Lung (tissue), 12 donors: Measurements from ENCODE around the gene CCDC40. TPM values are rescaled to one million over a fixed set of nuclear protein-coding genes. Genes with fewer than 3 reads are reported as not detected.

Source experiments
- ATAC-seq: fragments of 200-7000 bp; cut with Tn5 transposase; one replicate; pipeline ENCODE4 v1.9.1; 2020; ENCODE audit warnings: moderate number of reproducible peaks; ENCODE audit not compliant: insufficient read depth, low FRiP score
- DNase-seq, 3 donors: peaks; one replicate each; pipeline ENCODE4 v3.0.0-alpha.2; 2013 to 2017
- H3K27ac ChIP-seq, 2 donors: one replicate each; pipeline ENCODE4 v1.5.1; 2013; ENCODE audit warnings: mild to moderate bottlenecking in 2 of 2, moderate library complexity in 2 of 2, control low read depth in 1 of 2, inconsistent platforms in 1 of 2, low read depth in 1 of 2, low read length in 1 of 2
- H3K27me3 ChIP-seq, 3 donors: one replicate each; pipeline ENCODE4 v1.5.1; 2013; ENCODE audit warnings: low read length in 2 of 3; ENCODE audit not compliant: control insufficient read depth in 3 of 3, insufficient read depth in 3 of 3
- H3K36me3 ChIP-seq, 4 donors: one replicate each; pipeline ENCODE4 v1.5.1; 2013; ENCODE audit warnings: low read length in 4 of 4, mild to moderate bottlenecking in 1 of 4, moderate library complexity in 1 of 4; ENCODE audit not compliant: control insufficient read depth in 4 of 4, insufficient read depth in 4 of 4
- H3K4me1 ChIP-seq, 5 donors: one replicate each; pipeline ENCODE4 v1.5.1; 2013; ENCODE audit warnings: low read length in 5 of 5, mild to moderate bottlenecking in 2 of 5, moderate library complexity in 1 of 5; ENCODE audit not compliant: control insufficient read depth in 5 of 5, insufficient read depth in 5 of 5
- H3K4me3 ChIP-seq: one replicate; pipeline ENCODE4 v1.5.1; 2013; ENCODE audit warnings: mild to moderate bottlenecking, control low read depth, moderate library complexity
- H3K9ac ChIP-seq, 2 donors: one replicate each; pipeline ENCODE4 v1.5.1; 2013; ENCODE audit warnings: low read length in 2 of 2, control low read depth in 1 of 2; ENCODE audit not compliant: insufficient read depth in 1 of 2
- H3K9me3 ChIP-seq, 4 donors: one replicate each; pipeline ENCODE4 v1.5.1; 2013; ENCODE audit warnings: low read length in 3 of 4, mild to moderate bottlenecking in 1 of 4, moderate library complexity in 1 of 4; ENCODE audit not compliant: control insufficient read depth in 4 of 4, insufficient read depth in 3 of 4
- CTCF ChIP-seq: IDR thresholded peaks from 2 replicates; pipeline ENCODE4 v1.5.1; 2012; ENCODE audit warnings: mild to moderate bottlenecking; ENCODE audit errors: control extremely low read depth, extremely low read depth
- WGBS, 2 donors: extraction: QIAGEN DNeasy Blood & Tissue Kit; methylation state at CpG; one replicate each; pipeline ENCODE4 v1.1.7; 2013; 5-methylcytosine and 5-hydroxymethylcytosine counted together
- polyA plus RNA-seq, 2 donors: library from polyadenylated mRNA; stranded (reverse); fragments of 200-250 nt; gene quantifications; one replicate each; pipeline ENCODE4 v1.2.1, GENCODE V29; 2013
- total RNA-seq, 2 donors: library from RNA; depleted of rRNA in 1 of 2; stranded (reverse); fragments of >200 nt in 1 of 2; gene quantifications; one replicate each; pipeline ENCODE4 v1.2.1, GENCODE V29; 2014 to 2021
- donor health status: control.
- donor health status: control.
- donor health status: Bipolar disorder and iron deficiency.
- donor health status: healthy.
- donor health status: DM: yes; HTN: yes; CAD: no.

Gene CCDC40
- total and polyA plus RNA-seq, 4 donors, result 6.0 to 34.5 (median 7.3) TPM

GRCh38 chr17:80008848-80009247 is 27.6 kb upstream of the CCDC40 start:
- WGBS, 2 donors, result 86 to 95% methylated on average over 18 of the region's 18 CpGs
- H3K27ac ChIP-seq, result no peak overlapping the region
- H3K4me3 ChIP-seq, result no peak overlapping the region
- H3K27me3 ChIP-seq, result no peaks in the 10 kb centered on the region
- H3K36me3 ChIP-seq, result peaks cover 0 to 19% (median 5%) of the 10 kb centered on the region in 4 donors
- no peak overlapping the region for H3K9ac ChIP-seq
- H3K4me1 ChIP-seq, result no peaks in the 10 kb centered on the region
- TF ChIP-seq CTCF, result no peak
- no peaks in the 10 kb centered on the region for H3K9me3 ChIP-seq
- DNase-seq (no peak), ATAC-seq (no peak)

GRCh38 chr17:80009391-80010282 is 26.8 kb upstream of the CCDC40 start:
- TF ChIP-seq CTCF, result no peak
- Histone ChIP-seq H3K36me3 (peaks cover 0 to 19% (median 5%) of the 10 kb centered on the region in 4 donors), H3K4me3 (no peak overlapping the region), H3K4me1 (no peaks in the 10 kb centered on the region), H3K27ac (no peak overlapping the region), H3K9ac (no peak overlapping the region), H3K27me3 (no peaks in the 10 kb centered on the region), H3K9me3 (no peaks in the 10 kb centered on the region)
- 96 to 97% methylated on average over 34 of the region's 34 CpGs for WGBS, 2 donors
- ATAC-seq (no peak), DNase-seq (no peak)

- WGBS, 2 donors, result 95 to 97% methylated on average over 31 to 33 of the region's 33 CpGs
- Histone ChIP-seq H3K9me3 (no peaks in the 10 kb centered on the region), H3K4me3 (no peak overlapping the region), H3K9ac (no peak overlapping the region), H3K27me3 (no peaks in the 10 kb centered on the region), H3K36me3 (peaks cover 0 to 19% (median 5%) of the 10 kb centered on the region in 4 donors), H3K4me1 (no peaks in the 10 kb centered on the region), H3K27ac (no peak overlapping the region)
- ATAC-seq, result no peak
- no peak for TF ChIP-seq CTCF
- no peak for DNase-seq
Observed at GRCh38 chr17:80010283-80010858, 26.1 kb upstream of the CCDC40 start.
